HepG2 (cell line): ENCODE measurements around the gene BRMS1. TPM values are rescaled to one million over a fixed set of nuclear protein-coding genes. Genes with fewer than 3 reads are reported as not detected.

Experiments
- NFATC3 ChIP-seq: sonication (generic); formaldehyde crosslinking; IDR thresholded peaks from 2 replicates; pipeline ENCODE4 v1.5.1; 2020; ENCODE audit warnings: mild to moderate bottlenecking, missing genetic modification reagents
- ZBTB39 ChIP-seq: sonication (generic); formaldehyde crosslinking; IDR thresholded peaks from 2 replicates; pipeline ENCODE4 v1.5.0; 2020; ENCODE audit warnings: missing genetic modification reagents
- ZFP1 ChIP-seq: IDR thresholded peaks from 2 replicates; pipeline ENCODE4 v1.6.1; 2016
- ZNF407 ChIP-seq: sonication (generic); formaldehyde crosslinking; IDR thresholded peaks from one replicate; pipeline ENCODE4 v1.5.1; 2020; ENCODE audit warnings: mild to moderate bottlenecking, missing genetic modification reagents; ENCODE audit errors: not compliant biosample characterization
- ZNF609 ChIP-seq: sonication (generic); formaldehyde crosslinking; IDR thresholded peaks from 2 replicates; pipeline ENCODE4 v1.4.0; 2020; ENCODE audit warnings: mild to moderate bottlenecking, missing genetic modification reagents, borderline replicate concordance
- ZNF781 ChIP-seq: sonication (generic); formaldehyde crosslinking; IDR thresholded peaks from 2 replicates; pipeline ENCODE4 v1.5.1; 2020; ENCODE audit warnings: borderline replicate concordance, mild to moderate bottlenecking, missing genetic modification reagents; ENCODE audit errors: not compliant biosample characterization
- polyA plus RNA-seq, 8 experiments: library from polyadenylated mRNA; depleted of rRNA in 3 of 8; stranded (reverse) in 7 of 8; unstranded in 1 of 8; fragments of >200 nt; fragmentation: Illumina TruSeq in 4 of 8; extraction: Trizol in 4 of 8; gene quantifications; 2 replicates each; pipeline versions ENCODE4 v1.2.1 to v1.2.3, GENCODE V29; 2011 to 2016; ENCODE audit warnings: low read depth in 4 of 8, missing spikeins in 1 of 8, mixed read lengths in 1 of 8; ENCODE audit not compliant: insufficient read depth in 1 of 8
- total RNA-seq, 5 experiments: library from RNA; depleted of rRNA; stranded (reverse); fragments of >200 nt; fragmentation: Illumina TruSeq; extraction: Trizol; gene quantifications; 2 replicates each; pipeline ENCODE4 v1.2.3, GENCODE V29; 2016; ENCODE audit warnings: low read depth in 1 of 5

Gene BRMS1
- total and polyA plus RNA-seq, 2 of the 13 experiments (the other 11 are each of a cell fraction or from before 2014, with no cell fraction given), result 15.8 to 55.7 TPM

GRCh38 chr11:66311965-66312548 is 32.8 kb downstream of the BRMS1 start (continued):
- TF ChIP-seq ZNF407 (no peak), ZNF609 (CRISPR knock-in tag) (no peak; the same call in 1 of the 2 replicates), NFATC3 (CRISPR knock-in tag) (no peak), ZFP1 (CRISPR knock-in tag) (no peak; the same call in 1 of the 2 replicates), ZNF781 (CRISPR knock-in tag) (no peak), ZBTB39 (no peak)
